ENCODE measurements around the gene CTSZ.

CTSZ gene

DNA sequence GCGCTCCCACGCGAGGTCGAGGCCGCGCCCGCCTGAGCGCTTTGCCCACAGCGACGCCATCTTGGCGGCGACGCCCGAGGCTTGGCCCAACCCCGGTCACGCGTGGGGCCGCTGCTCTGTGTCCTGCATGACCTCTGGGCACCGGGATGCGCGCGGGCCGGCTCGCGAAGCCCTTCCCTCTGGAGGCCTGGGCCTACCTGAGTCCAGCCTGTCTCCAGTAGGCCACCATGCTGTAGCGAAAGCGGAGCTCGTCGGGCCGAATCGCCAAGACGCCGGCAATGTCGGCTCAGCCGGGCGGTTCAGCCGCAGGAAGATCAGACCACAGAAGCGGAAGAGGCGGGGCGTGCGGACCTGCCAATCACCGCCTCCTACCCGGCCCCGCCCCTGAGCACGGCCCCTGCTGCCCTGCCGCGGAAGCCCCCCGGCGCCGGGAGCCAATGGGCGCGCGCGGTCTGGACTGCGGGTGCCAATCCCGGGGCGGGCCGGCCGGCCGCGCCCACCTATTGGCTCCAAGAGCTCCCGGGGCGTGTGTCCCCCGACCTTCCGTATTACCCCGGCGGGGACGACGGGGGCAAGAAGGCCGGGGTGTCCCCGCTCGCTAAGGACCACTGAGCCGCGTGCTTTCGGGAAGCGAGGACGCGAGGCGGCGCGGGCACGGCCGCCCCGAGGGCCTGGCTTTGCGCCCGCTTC, 25.1 kb upstream of the CTSZ start, which contains the start of gene ATP5F1E:
ATP5F1E (minus strand) TSS at position 313 of the 690 bp plus-strand sequence; CDS start at position 229, 84 bp downstream.
- TF ChIP-seq, protein P1, sequence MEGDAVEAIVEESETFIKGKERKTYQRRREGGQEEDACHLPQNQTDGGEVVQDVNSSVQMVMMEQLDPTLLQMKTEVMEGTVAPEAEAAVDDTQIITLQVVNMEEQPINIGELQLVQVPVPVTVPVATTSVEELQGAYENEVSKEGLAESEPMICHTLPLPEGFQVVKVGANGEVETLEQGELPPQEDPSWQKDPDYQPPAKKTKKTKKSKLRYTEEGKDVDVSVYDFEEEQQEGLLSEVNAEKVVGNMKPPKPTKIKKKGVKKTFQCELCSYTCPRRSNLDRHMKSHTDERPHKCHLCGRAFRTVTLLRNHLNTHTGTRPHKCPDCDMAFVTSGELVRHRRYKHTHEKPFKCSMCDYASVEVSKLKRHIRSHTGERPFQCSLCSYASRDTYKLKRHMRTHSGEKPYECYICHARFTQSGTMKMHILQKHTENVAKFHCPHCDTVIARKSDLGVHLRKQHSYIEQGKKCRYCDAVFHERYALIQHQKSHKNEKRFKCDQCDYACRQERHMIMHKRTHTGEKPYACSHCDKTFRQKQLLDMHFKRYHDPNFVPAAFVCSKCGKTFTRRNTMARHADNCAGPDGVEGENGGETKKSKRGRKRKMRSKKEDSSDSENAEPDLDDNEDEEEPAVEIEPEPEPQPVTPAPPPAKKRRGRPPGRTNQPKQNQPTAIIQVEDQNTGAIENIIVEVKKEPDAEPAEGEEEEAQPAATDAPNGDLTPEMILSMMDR (IDR thresholded peaks at IDR 0.05; ENCODE audit: low read length, missing control alignments), result no peak
- H3K4me3 ChIP-seq (replicated peaks; ENCODE audit: low read depth, low read length), result peak within 1 kb of the TSS; percentile 78
- peak; percentile 92 for DNase-seq (ENCODE audit: low read depth)

DNA sequence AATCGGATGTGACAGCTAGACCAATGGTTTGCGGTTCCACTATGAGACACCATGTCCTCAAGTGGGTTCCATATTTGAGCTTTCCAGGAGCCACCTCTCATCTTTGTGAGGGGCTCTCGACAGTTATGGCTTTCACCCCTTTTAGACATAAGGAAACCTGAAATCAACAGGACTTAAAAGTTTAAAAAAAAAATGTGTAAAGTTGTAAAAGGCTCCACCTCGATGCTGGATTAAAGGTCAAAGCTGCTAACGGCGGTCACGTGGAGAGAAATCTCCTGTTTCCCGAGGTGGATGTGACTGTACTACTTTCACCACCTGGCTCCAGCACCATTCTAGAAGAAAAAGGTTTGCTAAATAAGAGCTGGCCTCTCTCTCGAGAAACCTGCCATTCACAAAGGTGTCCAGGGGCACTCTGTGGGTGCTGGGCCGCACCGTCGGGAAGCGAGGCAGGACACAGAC, 24.5 kb upstream of the CTSZ start:
- DNase-seq (ENCODE audit: low read depth), result no peak
- TF ChIP-seq, protein P1 (IDR thresholded peaks at IDR 0.05; ENCODE audit: low read length, missing control alignments), result no peak
- H3K4me3 ChIP-seq (replicated peaks; ENCODE audit: low read depth, low read length), result peak overlapping the region; percentile 78

DNA sequence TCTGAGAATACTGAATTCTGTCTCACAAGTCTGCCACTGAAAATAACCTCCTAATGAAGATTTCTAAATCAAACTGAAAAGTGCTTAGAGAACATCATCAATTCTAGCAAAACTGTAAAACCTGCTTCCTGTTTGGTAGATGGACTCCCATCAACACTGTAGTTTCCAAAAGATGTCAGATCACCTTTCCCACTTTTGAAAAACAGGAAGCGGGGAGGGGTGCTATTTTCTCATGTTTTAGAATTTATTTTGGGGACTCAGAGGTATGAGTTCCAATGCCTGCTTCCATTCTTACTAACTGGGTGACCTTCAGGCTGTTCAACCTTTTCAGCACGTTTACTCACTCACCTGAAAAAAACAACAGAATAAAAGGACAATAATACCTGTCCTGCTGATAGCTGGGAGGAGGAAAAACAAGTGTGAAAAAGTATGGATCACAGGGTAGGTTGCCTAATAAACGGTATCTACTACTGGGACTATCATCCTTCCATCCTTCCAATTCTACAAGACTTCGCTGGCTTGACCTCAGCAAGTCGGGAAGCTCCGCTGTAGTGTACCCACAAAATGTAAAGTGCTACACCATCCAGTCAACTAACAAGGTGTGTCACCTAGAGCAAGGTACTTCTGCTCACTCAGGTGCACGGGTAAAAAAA, 24.0 kb upstream of the CTSZ start:
- no peak for DNase-seq (ENCODE audit: low read depth)
- H3K4me3 ChIP-seq (replicated peaks; ENCODE audit: low read depth, low read length), result peak overlapping the region; percentile 78
- TF ChIP-seq, protein P1 (IDR thresholded peaks at IDR 0.05; ENCODE audit: low read length, missing control alignments), result no peak

DNA sequence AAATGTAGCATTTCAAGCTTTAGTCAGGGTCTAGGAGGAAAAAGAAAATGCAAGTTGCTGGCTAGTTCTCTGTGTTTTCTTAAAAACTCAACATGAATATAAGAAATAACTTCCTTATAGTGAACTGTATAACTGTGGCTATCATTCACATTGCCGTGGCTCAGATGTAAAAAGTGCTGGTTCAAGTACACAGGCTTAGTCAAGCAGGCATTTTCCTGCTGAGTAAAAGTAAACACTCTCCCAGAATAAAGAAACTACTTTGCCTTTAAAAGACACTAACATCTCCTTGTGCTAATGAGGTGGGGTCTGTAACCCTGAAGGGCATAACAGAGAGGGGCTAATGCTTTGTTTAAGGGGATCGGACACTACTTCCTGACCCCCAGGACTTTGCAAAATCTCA, 21.8 kb upstream of the CTSZ start:
- TF ChIP-seq, protein P1 (IDR thresholded peaks at IDR 0.05; ENCODE audit: low read length, missing control alignments), result no peak
- peak overlapping the region; percentile 36 for H3K4me3 ChIP-seq (replicated peaks; ENCODE audit: low read depth, low read length)
- no peak for DNase-seq (ENCODE audit: low read depth)

DNA sequence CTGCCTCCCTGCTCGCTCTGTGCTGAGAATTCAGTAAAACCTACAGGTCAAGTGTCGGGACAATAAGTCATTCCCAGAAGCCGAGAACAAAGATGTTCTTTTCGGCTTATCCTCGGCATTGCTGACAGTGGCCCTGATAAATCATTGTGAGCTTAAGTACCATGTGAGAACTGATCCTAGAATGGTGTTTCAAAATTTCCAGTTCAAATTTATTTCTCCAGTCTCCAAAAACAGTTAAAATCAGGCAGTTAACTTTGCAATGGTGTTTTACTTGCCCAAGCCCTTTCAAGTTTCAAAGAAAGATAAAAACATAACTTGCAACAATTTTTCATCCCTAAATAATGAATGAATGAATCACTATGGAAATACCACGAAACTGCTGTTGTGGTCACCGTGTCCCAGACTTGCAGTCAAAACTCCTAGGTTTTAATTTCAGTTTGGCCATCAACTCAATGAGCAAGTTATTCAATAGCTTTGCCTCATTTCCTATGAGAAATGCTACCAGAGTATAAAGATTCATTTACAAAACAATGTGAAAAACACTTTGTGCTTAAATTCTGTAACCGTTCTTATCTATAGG, 20.8 kb upstream of the CTSZ start:
- TF ChIP-seq, protein P1 (IDR thresholded peaks at IDR 0.05; ENCODE audit: low read length, missing control alignments), result no peak
- DNase-seq (ENCODE audit: low read depth), result peak; percentile 55
- H3K4me3 ChIP-seq (replicated peaks; ENCODE audit: low read depth, low read length), result no peak overlapping the region

DNA sequence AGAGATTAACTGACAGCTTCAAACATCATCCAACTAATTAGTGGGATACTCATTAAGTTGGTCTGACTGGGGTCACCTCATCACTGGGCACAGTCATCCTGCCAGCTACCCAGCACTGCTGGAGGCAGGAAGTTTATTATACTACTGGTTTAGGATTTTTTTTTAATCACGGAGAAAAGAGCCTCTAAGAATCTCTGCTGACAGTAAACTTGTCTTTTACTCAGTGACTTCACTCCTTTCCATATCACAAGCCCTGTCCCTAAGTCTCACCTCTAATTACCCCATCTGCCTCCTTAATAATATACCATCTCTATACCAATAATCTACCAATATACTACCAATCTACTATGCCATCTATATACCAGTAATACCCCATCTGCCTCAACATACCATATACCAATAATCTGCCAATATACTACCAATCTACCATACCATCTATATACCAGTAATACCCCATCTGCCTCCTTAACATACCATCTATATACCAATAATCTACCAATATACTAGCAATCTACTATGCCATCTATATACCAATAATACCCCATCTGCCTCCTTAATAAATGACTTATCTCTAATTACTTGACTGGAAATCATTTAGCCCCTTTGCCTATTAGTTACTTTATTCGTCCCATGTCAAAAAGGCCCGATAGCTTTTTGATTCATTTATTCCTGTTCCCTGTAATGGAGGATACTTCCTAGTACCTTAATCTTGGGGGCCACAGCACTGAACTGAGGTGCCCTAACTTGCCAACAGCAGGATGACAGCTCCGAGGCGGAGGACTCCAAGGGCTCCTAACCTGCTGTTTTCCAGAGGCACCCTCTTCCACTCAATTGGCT, 20.1 kb upstream of the CTSZ start:
- no peak overlapping the region for H3K4me3 ChIP-seq (replicated peaks; ENCODE audit: low read depth, low read length)
- TF ChIP-seq, protein P1 (IDR thresholded peaks at IDR 0.05; ENCODE audit: low read length, missing control alignments), result no peak
- DNase-seq (ENCODE audit: low read depth), result no peak

Measured in fibroblast of pulmonary artery (primary cell).